Measurements from ENCODE around the gene HCFC1.

Gene HCFC1

GRCh38 chrX:153948847-153949805, 22.5 kb downstream of the HCFC1 start:
- H3K36me3 Mint-ChIP-seq: no peaks in the 10 kb centered on the region
- no peaks in the 10 kb centered on the region for H3K9me3 Mint-ChIP-seq (ENCODE audit: low read depth)
- H3K4me1 Mint-ChIP-seq (ENCODE audit: low read depth): peaks cover 17% of the 10 kb centered on the region
- peak overlapping the region; percentile 76 for H3K27ac Mint-ChIP-seq
- peak overlapping the region; percentile 27 for H3K4me3 Mint-ChIP-seq
- no peaks in the 10 kb centered on the region for H3K27me3 Mint-ChIP-seq

- Mint-ChIP-seq H3K4me3 (no peak overlapping the region), H3K4me1 (ENCODE audit: low read depth) (peaks cover 18% of the 10 kb centered on the region), H3K27me3 (no peaks in the 10 kb centered on the region), H3K36me3 (no peaks in the 10 kb centered on the region), H3K27ac (peak overlapping the region; percentile 86), H3K9me3 (ENCODE audit: low read depth) (no peaks in the 10 kb centered on the region)
Observed at GRCh38 chrX:153948002-153948466, 23.6 kb downstream of the HCFC1 start.

- peak overlapping the region; percentile 24 for H3K4me3 Mint-ChIP-seq
- peaks cover 18% of the 10 kb centered on the region for H3K4me1 Mint-ChIP-seq (ENCODE audit: low read depth)
- H3K27me3 Mint-ChIP-seq: no peaks in the 10 kb centered on the region
- H3K27ac Mint-ChIP-seq: peak overlapping the region; percentile 86
- no peaks in the 10 kb centered on the region for H3K36me3 Mint-ChIP-seq
- no peaks in the 10 kb centered on the region for H3K9me3 Mint-ChIP-seq (ENCODE audit: low read depth)
Observed at GRCh38 chrX:153947009-153947769, 24.4 kb downstream of the HCFC1 start.

- peak overlapping the region; percentile 20 for H3K4me3 Mint-ChIP-seq
- no peak overlapping the region for H3K27ac Mint-ChIP-seq
- H3K9me3 Mint-ChIP-seq (ENCODE audit: low read depth): no peaks in the 10 kb centered on the region
- H3K4me1 Mint-ChIP-seq (ENCODE audit: low read depth): peaks cover 19% of the 10 kb centered on the region
- no peaks in the 10 kb centered on the region for H3K36me3 Mint-ChIP-seq
- no peaks in the 10 kb centered on the region for H3K27me3 Mint-ChIP-seq
Observed at GRCh38 chrX:153945956-153946943, 25.4 kb downstream of the HCFC1 start.

- peak overlapping the region; percentile 34 for H3K27ac Mint-ChIP-seq
- H3K9me3 Mint-ChIP-seq (ENCODE audit: low read depth): no peaks in the 10 kb centered on the region
- no peaks in the 10 kb centered on the region for H3K36me3 Mint-ChIP-seq
- no peaks in the 10 kb centered on the region for H3K27me3 Mint-ChIP-seq
- H3K4me3 Mint-ChIP-seq: no peak overlapping the region
- H3K4me1 Mint-ChIP-seq (ENCODE audit: low read depth): peaks cover 24% of the 10 kb centered on the region
Observed at GRCh38 chrX:153944800-153945150, 26.8 kb downstream of the HCFC1 start.

GRCh38 chrX:153944140-153944799, 27.3 kb downstream of the HCFC1 start, which contains the start of gene RENBP:
Gene RENBP, minus strand, starts transcription at chrX:153944643. Its CDS starts 33 bp downstream, at chrX:153944610.
- peak within 1 kb of the TSS; percentile 80 for H3K4me3 Mint-ChIP-seq
- H3K4me1 Mint-ChIP-seq (ENCODE audit: low read depth): peaks cover 21% of the 10 kb centered on the region
- no peaks in the 10 kb centered on the region for H3K36me3 Mint-ChIP-seq
- peak within 1 kb of the TSS; percentile 86 for H3K27ac Mint-ChIP-seq
- no peaks in the 10 kb centered on the region for H3K27me3 Mint-ChIP-seq
- no peaks in the 10 kb centered on the region for H3K9me3 Mint-ChIP-seq (ENCODE audit: low read depth)

GRCh38 chrX:153941336-153942252, 30.0 kb downstream of the HCFC1 start:
- Mint-ChIP-seq H3K4me1 (ENCODE audit: low read depth) (peaks cover 18% of the 10 kb centered on the region), H3K9me3 (ENCODE audit: low read depth) (no peaks in the 10 kb centered on the region), H3K27me3 (no peaks in the 10 kb centered on the region), H3K36me3 (no peaks in the 10 kb centered on the region), H3K27ac (peak overlapping the region; percentile 89), H3K4me3 (peak overlapping the region; percentile 74)

- Mint-ChIP-seq H3K27ac (no peak overlapping the region), H3K27me3 (no peaks in the 10 kb centered on the region), H3K4me1 (ENCODE audit: low read depth) (peaks cover 24% of the 10 kb centered on the region), H3K9me3 (ENCODE audit: low read depth) (no peaks in the 10 kb centered on the region), H3K36me3 (no peaks in the 10 kb centered on the region), H3K4me3 (no peak overlapping the region)
Observed at GRCh38 chrX:153939573-153939972, 32.0 kb downstream of the HCFC1 start.

GRCh38 chrX:153938226-153938786, 33.3 kb downstream of the HCFC1 start:
- H3K27ac Mint-ChIP-seq: peak overlapping the region; percentile 6
- H3K4me1 Mint-ChIP-seq (ENCODE audit: low read depth): peaks cover 23% of the 10 kb centered on the region
- H3K36me3 Mint-ChIP-seq: no peaks in the 10 kb centered on the region
- no peaks in the 10 kb centered on the region for H3K9me3 Mint-ChIP-seq (ENCODE audit: low read depth)
- no peaks in the 10 kb centered on the region for H3K27me3 Mint-ChIP-seq
- peak overlapping the region; percentile 35 for H3K4me3 Mint-ChIP-seq

- no peaks in the 10 kb centered on the region for H3K27me3 Mint-ChIP-seq
- H3K27ac Mint-ChIP-seq: no peak overlapping the region
- no peak overlapping the region for H3K4me3 Mint-ChIP-seq
- no peaks in the 10 kb centered on the region for H3K9me3 Mint-ChIP-seq (ENCODE audit: low read depth)
- peaks cover 26% of the 10 kb centered on the region for H3K4me1 Mint-ChIP-seq (ENCODE audit: low read depth)
- no peaks in the 10 kb centered on the region for H3K36me3 Mint-ChIP-seq
Observed at GRCh38 chrX:153937056-153937455, 34.6 kb downstream of the HCFC1 start.

- peaks cover 28% of the 10 kb centered on the region for H3K4me1 Mint-ChIP-seq (ENCODE audit: low read depth)
- peak overlapping the region; percentile 75 for H3K4me3 Mint-ChIP-seq
- H3K9me3 Mint-ChIP-seq (ENCODE audit: low read depth): no peaks in the 10 kb centered on the region
- no peaks in the 10 kb centered on the region for H3K36me3 Mint-ChIP-seq
- no peaks in the 10 kb centered on the region for H3K27me3 Mint-ChIP-seq
- H3K27ac Mint-ChIP-seq: peak overlapping the region; percentile 68
Observed at GRCh38 chrX:153935326-153935851, 36.2 kb downstream of the HCFC1 start.

GRCh38 chrX:153934762-153935325, 36.8 kb downstream of the HCFC1 start, which contains the start of gene NAA10:
Gene NAA10, minus strand, starts transcription at chrX:153935037. Its CDS starts 133 bp downstream, at chrX:153934904.
- Mint-ChIP-seq H3K4me3 (peak within 1 kb of the TSS; percentile 89), H3K27ac (peak within 1 kb of the TSS; percentile 68), H3K4me1 (ENCODE audit: low read depth) (peaks cover 26% of the 10 kb centered on the region), H3K9me3 (ENCODE audit: low read depth) (no peaks in the 10 kb centered on the region), H3K27me3 (no peaks in the 10 kb centered on the region), H3K36me3 (no peaks in the 10 kb centered on the region)

All from activated naive CD8-positive, alpha-beta T cell (primary cell).